ENCODE results near the gene SLC34A1. TPM values are rescaled to one million over a fixed set of nuclear protein-coding genes. Genes with fewer than 3 reads are reported as not detected.
A peak's percentile ranks its signal among the peaks of the same experiment; 100 is the strongest.

SLC34A1 gene
- total and polyA plus RNA-seq, 2 of the 13 experiments (the other 11 are each of a cell fraction or from before 2014, with no cell fraction given) = 0.03 to 0.20 TPM

DNA sequence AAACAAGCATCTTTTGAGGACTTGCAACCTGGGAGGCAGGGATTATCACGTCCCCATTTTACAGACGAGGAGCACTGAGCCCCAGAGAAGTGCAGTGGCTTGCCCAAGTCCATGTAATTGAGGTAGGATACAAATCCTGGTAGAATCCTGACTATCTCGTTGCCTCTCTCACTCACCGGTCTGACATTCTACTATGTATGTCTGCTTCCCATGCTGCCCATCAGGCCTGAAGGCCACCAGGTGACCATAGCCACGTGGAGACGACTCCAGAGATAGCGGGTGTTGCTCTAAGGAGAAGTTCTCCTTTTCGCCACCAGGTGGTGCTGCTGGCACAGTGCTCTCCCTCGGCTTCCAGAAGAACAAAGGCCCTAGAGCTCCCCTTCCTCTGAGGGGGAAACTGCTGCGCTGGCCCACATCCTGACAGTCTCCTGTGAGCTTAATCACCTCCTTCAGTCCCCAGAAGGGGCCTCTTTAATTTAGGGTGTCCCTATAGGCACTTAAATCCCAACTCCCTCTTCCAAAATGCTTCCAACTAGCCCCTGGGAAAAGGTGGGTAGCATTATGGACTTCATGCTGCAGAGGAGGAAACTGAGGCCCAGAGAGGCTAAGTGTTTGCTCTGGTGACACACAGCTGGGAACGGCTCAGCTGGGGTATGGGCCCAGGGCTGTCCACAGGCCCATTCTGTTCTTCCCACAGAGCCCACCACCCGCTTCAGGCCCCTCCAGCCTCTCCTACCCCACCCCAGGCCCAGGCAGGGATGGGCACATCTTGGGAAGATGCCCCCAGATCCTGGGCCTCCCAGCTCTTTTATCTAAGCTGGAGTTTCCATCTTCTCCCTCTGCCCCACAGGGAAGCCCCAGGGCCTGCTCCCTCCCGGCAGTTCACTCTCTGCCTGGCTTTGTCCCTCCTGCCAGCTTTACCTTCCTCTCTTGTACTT, 6.4 kb downstream of the SLC34A1 start (continued):
- TF ChIP-seq, protein P1, sequence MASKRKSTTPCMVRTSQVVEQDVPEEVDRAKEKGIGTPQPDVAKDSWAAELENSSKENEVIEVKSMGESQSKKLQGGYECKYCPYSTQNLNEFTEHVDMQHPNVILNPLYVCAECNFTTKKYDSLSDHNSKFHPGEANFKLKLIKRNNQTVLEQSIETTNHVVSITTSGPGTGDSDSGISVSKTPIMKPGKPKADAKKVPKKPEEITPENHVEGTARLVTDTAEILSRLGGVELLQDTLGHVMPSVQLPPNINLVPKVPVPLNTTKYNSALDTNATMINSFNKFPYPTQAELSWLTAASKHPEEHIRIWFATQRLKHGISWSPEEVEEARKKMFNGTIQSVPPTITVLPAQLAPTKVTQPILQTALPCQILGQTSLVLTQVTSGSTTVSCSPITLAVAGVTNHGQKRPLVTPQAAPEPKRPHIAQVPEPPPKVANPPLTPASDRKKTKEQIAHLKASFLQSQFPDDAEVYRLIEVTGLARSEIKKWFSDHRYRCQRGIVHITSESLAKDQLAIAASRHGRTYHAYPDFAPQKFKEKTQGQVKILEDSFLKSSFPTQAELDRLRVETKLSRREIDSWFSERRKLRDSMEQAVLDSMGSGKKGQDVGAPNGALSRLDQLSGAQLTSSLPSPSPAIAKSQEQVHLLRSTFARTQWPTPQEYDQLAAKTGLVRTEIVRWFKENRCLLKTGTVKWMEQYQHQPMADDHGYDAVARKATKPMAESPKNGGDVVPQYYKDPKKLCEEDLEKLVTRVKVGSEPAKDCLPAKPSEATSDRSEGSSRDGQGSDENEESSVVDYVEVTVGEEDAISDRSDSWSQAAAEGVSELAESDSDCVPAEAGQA (IDR thresholded peaks at IDR 0.05; ENCODE audit: low read depth) = no peak
- TF ChIP-seq, protein P1 (CRISPR knock-in tag; IDR thresholded peaks at IDR 0.05; ENCODE audit: borderline replicate concordance) = no peak
- TF ChIP-seq ZNF446 (CRISPR knock-in tag; IDR thresholded peaks at IDR 0.05) = no peak
- 0 out of 2 replicates have a peak, but pooled peaks have one; percentile 23 for TF ChIP-seq GABPB1 (CRISPR knock-in tag; IDR thresholded peaks at IDR 0.05)
- no peak for TF ChIP-seq NCOA2 (CRISPR knock-in tag; IDR thresholded peaks at IDR 0.05)
- TF ChIP-seq ZNF607 (CRISPR knock-in tag; IDR thresholded peaks at IDR 0.05; ENCODE audit: borderline replicate concordance) = no peak
- TF ChIP-seq ZNF766 (CRISPR knock-in tag; IDR thresholded peaks at IDR 0.05; ENCODE audit: borderline replicate concordance) = no peak
- TF ChIP-seq ZNF207 (IDR thresholded peaks at IDR 0.05; ENCODE audit: borderline replicate concordance) = no peak
- no peak for TF ChIP-seq ARHGAP35 (CRISPR knock-in tag; IDR thresholded peaks at IDR 0.05; ENCODE audit: borderline replicate concordance)
- no peak for TF ChIP-seq ZNF205 (CRISPR knock-in tag; IDR thresholded peaks at IDR 0.05)
- TF ChIP-seq, protein P2, sequence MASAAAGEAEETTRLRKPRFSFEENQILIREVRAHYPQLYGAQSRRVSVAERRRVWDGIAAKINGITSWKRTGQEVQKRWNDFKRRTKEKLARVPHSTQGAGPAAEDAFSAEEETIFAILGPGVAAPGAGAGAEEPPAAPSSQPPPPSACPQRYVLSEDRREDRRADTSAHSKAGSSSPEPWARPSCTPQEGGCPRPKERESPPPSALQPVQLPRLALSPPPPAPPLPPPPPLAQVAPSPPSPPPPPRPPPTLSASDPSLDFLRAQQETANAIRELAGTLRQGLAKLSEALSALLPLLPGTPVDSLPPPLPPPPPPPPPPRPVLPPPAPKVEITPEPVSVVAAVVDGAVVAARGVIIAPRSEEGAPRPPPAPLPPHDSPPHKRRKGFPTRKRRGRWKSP (CRISPR knock-in tag; IDR thresholded peaks at IDR 0.05) = no peak
- no peak for TF ChIP-seq RORA (CRISPR knock-in tag; IDR thresholded peaks at IDR 0.05)
- TF ChIP-seq ZNF713 (CRISPR knock-in tag; IDR thresholded peaks at IDR 0.05) = no peak
- no peak for TF ChIP-seq NR2C2 (CRISPR knock-in tag; IDR thresholded peaks at IDR 0.05; ENCODE audit: borderline replicate concordance)
- TF ChIP-seq GPN1 (CRISPR knock-in tag; IDR thresholded peaks at IDR 0.05; ENCODE audit: borderline replicate concordance) = no peak
- no peak for TF ChIP-seq ZNF451 (CRISPR knock-in tag; IDR thresholded peaks at IDR 0.05)
- no peak for TF ChIP-seq ZNF549 (CRISPR knock-in tag; IDR thresholded peaks at IDR 0.05)
- no peak for TF ChIP-seq TAF1 (CRISPR knock-in tag; IDR thresholded peaks at IDR 0.05)
- no peak for TF ChIP-seq EZH2 (conservative IDR thresholded peaks at IDR 0.05; ENCODE audit: low read depth, low read length)
- no peak for TF ChIP-seq ZNF552 (CRISPR knock-in tag; IDR thresholded peaks at IDR 0.05; ENCODE audit: borderline replicate concordance)
- no peak for TF ChIP-seq IKZF1 (IDR thresholded peaks at IDR 0.05)
- TF ChIP-seq FOXP1 (IDR thresholded peaks at IDR 0.05) = no peak
- TF ChIP-seq FOXP1 (CRISPR knock-in tag; IDR thresholded peaks at IDR 0.05) = no peak
- TF ChIP-seq, protein P3, sequence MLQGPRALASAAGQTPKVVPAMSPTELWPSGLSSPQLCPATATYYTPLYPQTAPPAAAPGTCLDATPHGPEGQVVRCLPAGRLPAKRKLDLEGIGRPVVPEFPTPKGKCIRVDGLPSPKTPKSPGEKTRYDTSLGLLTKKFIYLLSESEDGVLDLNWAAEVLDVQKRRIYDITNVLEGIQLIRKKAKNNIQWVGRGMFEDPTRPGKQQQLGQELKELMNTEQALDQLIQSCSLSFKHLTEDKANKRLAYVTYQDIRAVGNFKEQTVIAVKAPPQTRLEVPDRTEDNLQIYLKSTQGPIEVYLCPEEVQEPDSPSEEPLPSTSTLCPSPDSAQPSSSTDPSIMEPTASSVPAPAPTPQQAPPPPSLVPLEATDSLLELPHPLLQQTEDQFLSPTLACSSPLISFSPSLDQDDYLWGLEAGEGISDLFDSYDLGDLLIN (CRISPR knock-in tag; IDR thresholded peaks at IDR 0.05; ENCODE audit: borderline replicate concordance) = no peak
